Astrocyte of the cerebellum (primary cell): ENCODE results near the gene PREP.
"Not testable (repeated sequence)": the region's sequence is repeated elsewhere in the genome, so short reads cannot be mapped to it uniquely, and the experiment has no call there.

Experiments
- DNase-seq: peaks from one replicate; pipeline ENCODE4 v3.0.0-alpha.2; 2011; ENCODE audit warnings: low read depth
- H3K4me3 ChIP-seq: 2 replicates; pipeline ENCODE4 v1.5.1; 2011; ENCODE audit warnings: mild to moderate bottlenecking, low read depth, low read length, moderate library complexity
- in situ Hi-C: cut with HindIII; loops from 2 replicates; pipeline ENCODE4 v1.10.0; 2017; ENCODE audit warnings: low sequenced_read_pairs
- TF ChIP-seq, protein P1 (sequence below): IDR thresholded peaks from 2 replicates; pipeline ENCODE4 v1.5.1; 2012; ENCODE audit warnings: low read length, low read depth, moderate library complexity, mild to moderate bottlenecking; ENCODE audit errors: missing control alignments

The PREP gene

GRCh38 chr6:105251689-105252088 lies 151.2 kb downstream of the PREP start:
- DNase-seq: no peak
- H3K4me3 ChIP-seq: no peak overlapping the region
- in situ Hi-C loops: no loop called here
- TF ChIP-seq, protein P1, sequence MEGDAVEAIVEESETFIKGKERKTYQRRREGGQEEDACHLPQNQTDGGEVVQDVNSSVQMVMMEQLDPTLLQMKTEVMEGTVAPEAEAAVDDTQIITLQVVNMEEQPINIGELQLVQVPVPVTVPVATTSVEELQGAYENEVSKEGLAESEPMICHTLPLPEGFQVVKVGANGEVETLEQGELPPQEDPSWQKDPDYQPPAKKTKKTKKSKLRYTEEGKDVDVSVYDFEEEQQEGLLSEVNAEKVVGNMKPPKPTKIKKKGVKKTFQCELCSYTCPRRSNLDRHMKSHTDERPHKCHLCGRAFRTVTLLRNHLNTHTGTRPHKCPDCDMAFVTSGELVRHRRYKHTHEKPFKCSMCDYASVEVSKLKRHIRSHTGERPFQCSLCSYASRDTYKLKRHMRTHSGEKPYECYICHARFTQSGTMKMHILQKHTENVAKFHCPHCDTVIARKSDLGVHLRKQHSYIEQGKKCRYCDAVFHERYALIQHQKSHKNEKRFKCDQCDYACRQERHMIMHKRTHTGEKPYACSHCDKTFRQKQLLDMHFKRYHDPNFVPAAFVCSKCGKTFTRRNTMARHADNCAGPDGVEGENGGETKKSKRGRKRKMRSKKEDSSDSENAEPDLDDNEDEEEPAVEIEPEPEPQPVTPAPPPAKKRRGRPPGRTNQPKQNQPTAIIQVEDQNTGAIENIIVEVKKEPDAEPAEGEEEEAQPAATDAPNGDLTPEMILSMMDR: no peak

- in situ Hi-C loops: no loop called here
- H3K4me3 ChIP-seq: no peak overlapping the region
- TF ChIP-seq, protein P1: no peak
- DNase-seq: no peak
These were observed 152.3 kb downstream of the PREP start for GRCh38 chr6:105250533-105250932.

GRCh38 chr6:105243487-105243886 lies 159.4 kb downstream of the PREP start:
- H3K4me3 ChIP-seq: no peak overlapping the region
- TF ChIP-seq, protein P1: no peak
- in situ Hi-C loops: no loop called here
- DNase-seq: no peak

- TF ChIP-seq, protein P1: no peak
- DNase-seq: no peak
- in situ Hi-C loops: no loop called here
- H3K4me3 ChIP-seq: no peak overlapping the region
These were observed 167.7 kb downstream of the PREP start for GRCh38 chr6:105235155-105235554.

GRCh38 chr6:105231771-105232170 lies 171.1 kb downstream of the PREP start:
- H3K4me3 ChIP-seq, in situ Hi-C loops, DNase-seq: not testable (repeated sequence)
